ENCODE results near the gene N4BP3. TPM values are rescaled to one million over a fixed set of nuclear protein-coding genes. Genes with fewer than 3 reads are reported as not detected.

N4BP3 gene
- total RNA-seq, 1 experiment from 2014 or later: 3.2 TPM

DNA sequence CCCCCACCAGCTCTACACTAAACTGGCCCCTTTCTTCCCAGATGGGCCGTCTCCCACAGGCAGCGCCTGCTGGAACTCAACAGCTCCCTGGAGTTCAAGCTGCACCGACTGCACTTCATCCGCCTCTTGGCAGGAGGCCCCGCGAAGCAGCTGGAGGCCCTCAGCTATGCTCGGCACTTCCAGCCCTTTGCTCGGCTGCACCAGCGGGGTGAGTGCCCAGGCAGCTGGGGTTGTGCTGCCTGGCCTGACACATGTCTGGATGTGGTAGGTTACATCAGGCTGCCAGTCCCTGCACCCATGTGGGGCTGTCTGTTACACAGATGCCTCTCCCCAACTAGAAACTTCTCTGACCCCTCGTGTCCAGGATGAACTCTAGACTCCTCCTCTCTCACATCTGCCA is 30.6 kb downstream of the N4BP3 start:
- intact Hi-C loops (cut with micrococcal nuclease; ENCODE audit: unreplicated experiment): no loop called here
- POLR2A ChIA-PET: no interaction called here

DNA sequence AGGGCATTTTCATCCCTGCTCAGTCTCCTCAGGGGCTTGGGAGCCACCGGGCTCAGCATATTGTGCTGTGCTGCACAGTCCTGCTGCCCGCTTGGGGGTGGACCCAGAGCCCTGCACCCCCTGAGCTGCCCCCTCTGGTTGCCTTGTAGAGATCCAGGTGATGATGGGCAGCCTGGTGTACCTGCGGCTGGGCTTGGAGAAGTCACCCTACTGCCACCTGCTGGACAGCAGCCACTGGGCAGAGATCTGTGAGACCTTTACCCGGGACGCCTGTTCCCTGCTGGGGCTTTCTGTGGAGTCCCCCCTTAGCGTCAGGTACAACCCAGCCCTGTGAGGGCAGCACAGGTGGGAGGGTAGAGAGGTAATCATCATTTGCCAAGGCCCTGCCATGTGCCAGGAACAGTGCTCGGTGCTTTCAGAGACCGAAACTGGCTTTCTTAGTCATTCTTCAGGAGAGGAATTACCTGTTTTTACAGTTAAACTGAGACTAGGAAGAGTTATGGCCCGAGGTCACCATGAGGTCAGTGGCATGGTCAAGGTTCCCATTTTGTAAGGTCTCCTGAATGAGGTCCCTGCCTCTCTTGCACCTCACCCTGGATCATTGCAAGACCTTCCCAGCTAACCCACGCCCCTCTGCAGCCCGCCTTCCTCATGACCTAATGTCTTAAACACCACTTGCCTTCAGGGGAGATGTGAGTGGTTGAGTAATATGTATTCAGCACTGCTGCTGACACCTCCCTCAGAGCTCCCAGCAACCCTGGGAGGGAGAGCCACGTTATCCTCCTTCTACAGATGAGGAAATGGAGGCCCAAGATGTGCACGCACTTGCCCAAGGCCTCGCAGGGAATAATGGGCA is 32.9 kb downstream of the N4BP3 start:
- H3K9me3 ChIP-seq: no peaks in the 10 kb centered on the region
- no peak overlapping the region for H3K27ac Mint-ChIP-seq (ENCODE audit: unreplicated experiment)
- H3K36me3 ChIP-seq (ENCODE audit: control insufficient read depth, insufficient read depth, low read length): peaks cover 5% of the 10 kb centered on the region; the same call in 1 of the 2 replicates
- H3K27me3 Mint-ChIP-seq (ENCODE audit: insufficient read depth, unreplicated experiment): no peaks in the 10 kb centered on the region
- ChIA-PET POLR2A (interaction anchor here (0.6 to 1.5 kb wide), 2 partner anchors 70 to 609 kb away, joined by 3 to 5 read pairs; no protein-coding TSS in a partner anchor), CTCF (interaction anchor here (1.5 to 2.1 kb wide), 4 partner anchors 7 to 71 kb away, joined by 4 to 45 read pairs (median 7); partner anchors contain the start of gene NHP2)
- H3K4me3 ChIP-seq (ENCODE audit: low read depth, low read length): no peak overlapping the region
- H3K4me1 Mint-ChIP-seq (ENCODE audit: low read depth, unreplicated experiment): no peaks in the 10 kb centered on the region
- H3K4me3 Mint-ChIP-seq (ENCODE audit: unreplicated experiment): no peak overlapping the region
- BruUV-seq (replicated peaks): no TSS peak
- peaks cover 3% of the 10 kb centered on the region; the same call in 1 of the 2 replicates for H3K4me1 ChIP-seq
- no peaks in the 10 kb centered on the region for H3K27me3 ChIP-seq (replicated peaks; ENCODE audit: control insufficient read depth, insufficient read depth, low read length)
- TF ChIP-seq, protein P1, sequence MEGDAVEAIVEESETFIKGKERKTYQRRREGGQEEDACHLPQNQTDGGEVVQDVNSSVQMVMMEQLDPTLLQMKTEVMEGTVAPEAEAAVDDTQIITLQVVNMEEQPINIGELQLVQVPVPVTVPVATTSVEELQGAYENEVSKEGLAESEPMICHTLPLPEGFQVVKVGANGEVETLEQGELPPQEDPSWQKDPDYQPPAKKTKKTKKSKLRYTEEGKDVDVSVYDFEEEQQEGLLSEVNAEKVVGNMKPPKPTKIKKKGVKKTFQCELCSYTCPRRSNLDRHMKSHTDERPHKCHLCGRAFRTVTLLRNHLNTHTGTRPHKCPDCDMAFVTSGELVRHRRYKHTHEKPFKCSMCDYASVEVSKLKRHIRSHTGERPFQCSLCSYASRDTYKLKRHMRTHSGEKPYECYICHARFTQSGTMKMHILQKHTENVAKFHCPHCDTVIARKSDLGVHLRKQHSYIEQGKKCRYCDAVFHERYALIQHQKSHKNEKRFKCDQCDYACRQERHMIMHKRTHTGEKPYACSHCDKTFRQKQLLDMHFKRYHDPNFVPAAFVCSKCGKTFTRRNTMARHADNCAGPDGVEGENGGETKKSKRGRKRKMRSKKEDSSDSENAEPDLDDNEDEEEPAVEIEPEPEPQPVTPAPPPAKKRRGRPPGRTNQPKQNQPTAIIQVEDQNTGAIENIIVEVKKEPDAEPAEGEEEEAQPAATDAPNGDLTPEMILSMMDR (IDR thresholded peaks at IDR 0.05; ENCODE audit: insufficient read depth in 1 of 2, low read depth in 1 of 2, low read length in 1 of 2, severe bottlenecking in 1 of 2, unreplicated experiment in 1 of 2): peak; percentile 80 to 95
- DNase-seq: peak; percentile 86
- intact Hi-C loops (cut with micrococcal nuclease; ENCODE audit: unreplicated experiment): loop anchor here (1.0 to 2.0 kb wide), 4 partner anchors 15 to 70 kb away; partner anchors contain the start of gene RMND5B
- no peaks in the 10 kb centered on the region for H3K9me3 Mint-ChIP-seq (ENCODE audit: unreplicated experiment)
- H3K36me3 Mint-ChIP-seq (ENCODE audit: insufficient read depth, unreplicated experiment): peaks cover 74% of the 10 kb centered on the region

More for the DNA sequence above, 30.6 kb downstream of the N4BP3 start:
- no peak overlapping the region for H3K4me3 ChIP-seq (ENCODE audit: low read depth, low read length)
- CTCF ChIA-PET: interaction anchor here (1.6 to 2.1 kb wide), 2 partner anchors 10 to 68 kb away, joined by 5 to 15 read pairs; partner anchors contain the start of gene NHP2
- no TSS peak for BruUV-seq (replicated peaks)
- H3K4me3 Mint-ChIP-seq (ENCODE audit: unreplicated experiment): no peak overlapping the region
- TF ChIP-seq, protein P1 (IDR thresholded peaks at IDR 0.05; ENCODE audit: insufficient read depth in 1 of 2, low read depth in 1 of 2, low read length in 1 of 2, severe bottlenecking in 1 of 2, unreplicated experiment in 1 of 2): no peak
- H3K27ac Mint-ChIP-seq (ENCODE audit: unreplicated experiment): no peak overlapping the region
- H3K4me1 Mint-ChIP-seq (ENCODE audit: low read depth, unreplicated experiment): no peaks in the 10 kb centered on the region
- no peaks in the 10 kb centered on the region for H3K9me3 Mint-ChIP-seq (ENCODE audit: unreplicated experiment)
- no peaks in the 10 kb centered on the region for H3K27me3 ChIP-seq (replicated peaks; ENCODE audit: control insufficient read depth, insufficient read depth, low read length)
- H3K27me3 Mint-ChIP-seq (ENCODE audit: insufficient read depth, unreplicated experiment): no peaks in the 10 kb centered on the region
- H3K36me3 ChIP-seq (ENCODE audit: control insufficient read depth, insufficient read depth, low read length): peaks cover 5% of the 10 kb centered on the region; the same call in 1 of the 2 replicates
- H3K9me3 ChIP-seq: no peaks in the 10 kb centered on the region
- H3K36me3 Mint-ChIP-seq (ENCODE audit: insufficient read depth, unreplicated experiment): peaks cover 74% of the 10 kb centered on the region
- no peak for DNase-seq
- peaks cover 3% of the 10 kb centered on the region; the same call in 1 of the 2 replicates for H3K4me1 ChIP-seq

DNA sequence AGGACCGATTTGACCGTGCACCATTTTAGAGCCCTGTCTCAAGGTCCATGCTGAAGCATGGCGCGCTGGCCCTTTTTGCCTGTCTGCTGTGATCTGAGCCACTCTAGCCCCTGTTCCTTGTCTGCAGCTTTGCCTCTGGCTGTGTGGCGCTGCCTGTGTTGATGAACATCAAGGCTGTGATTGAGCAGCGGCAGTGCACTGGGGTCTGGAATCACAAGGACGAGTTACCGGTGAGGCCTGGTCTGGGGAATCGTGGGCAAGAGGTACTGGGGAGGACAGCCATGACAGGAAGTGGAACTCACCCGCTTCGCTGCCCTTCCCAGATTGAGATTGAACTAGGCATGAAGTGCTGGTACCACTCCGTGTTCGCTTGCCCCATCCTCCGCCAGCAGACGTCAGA is 34.1 kb downstream of the N4BP3 start:
- peaks cover 5% of the 10 kb centered on the region; the same call in 1 of the 2 replicates for H3K36me3 ChIP-seq (ENCODE audit: control insufficient read depth, insufficient read depth, low read length)
- H3K4me1 ChIP-seq: peaks cover 3% of the 10 kb centered on the region; the same call in 1 of the 2 replicates
- peaks cover 75% of the 10 kb centered on the region for H3K36me3 Mint-ChIP-seq (ENCODE audit: insufficient read depth, unreplicated experiment)
- H3K9me3 Mint-ChIP-seq (ENCODE audit: unreplicated experiment): no peaks in the 10 kb centered on the region
- TF ChIP-seq, protein P1 (IDR thresholded peaks at IDR 0.05; ENCODE audit: insufficient read depth in 1 of 2, low read depth in 1 of 2, low read length in 1 of 2, severe bottlenecking in 1 of 2, unreplicated experiment in 1 of 2): no peak
- no peak for DNase-seq
- no TSS peak for BruUV-seq (replicated peaks)
- no peak overlapping the region for H3K4me3 Mint-ChIP-seq (ENCODE audit: unreplicated experiment)
- no peak overlapping the region for H3K4me3 ChIP-seq (ENCODE audit: low read depth, low read length)
- ChIA-PET POLR2A (interaction anchor here (0.6 kb wide), 1 partner anchor 11 kb away, joined by 4 read pairs; no protein-coding TSS in a partner anchor), CTCF (interaction anchor here (1.1 kb wide), 1 partner anchor 71 kb away, joined by 9 read pairs; no protein-coding TSS in a partner anchor)
- intact Hi-C loops (cut with micrococcal nuclease; ENCODE audit: unreplicated experiment): loop anchor here (2.0 kb wide), 2 partner anchors 17 kb away; partner anchors contain the start of gene RMND5B
- no peaks in the 10 kb centered on the region for H3K27me3 Mint-ChIP-seq (ENCODE audit: insufficient read depth, unreplicated experiment)
- no peaks in the 10 kb centered on the region for H3K27me3 ChIP-seq (replicated peaks; ENCODE audit: control insufficient read depth, insufficient read depth, low read length)
- H3K9me3 ChIP-seq: no peaks in the 10 kb centered on the region
- H3K27ac Mint-ChIP-seq (ENCODE audit: unreplicated experiment): no peak overlapping the region
- no peaks in the 10 kb centered on the region for H3K4me1 Mint-ChIP-seq (ENCODE audit: low read depth, unreplicated experiment)

Measured in Caco-2 (cell line).